IMR-90 (cell line): ENCODE measurements around the gene TSKU. TPM values are rescaled to one million over a fixed set of nuclear protein-coding genes. Genes with fewer than 3 reads are reported as not detected.

ENCODE experiments used
- ATAC-seq: fragments of 200-7000 bp; cut with Tn5 transposase; 2 replicates; pipeline ENCODE4 v1.9.1; 2020; ENCODE audit warnings: low read depth, mild to moderate bottlenecking, moderate library complexity
- BruUV-seq: library from RNA; stranded (reverse); fragments of 400-500 nt; replicated peaks from 2 replicates; lab custom pipeline; 2021; lab: Mats Ljungman, UMichigan
- CTCF ChIA-PET: fragments of 300-600 bp; formaldehyde crosslinking; extraction: SDS; loops from one replicate; lab custom pipeline; 2021; ENCODE audit warnings: antibody characterized with exemption; lab: Yijun Ruan, JAX
- POLR2A ChIA-PET: fragments of 300-600 bp; sonication (Branson Sonifier 250); formaldehyde crosslinking; loops from one replicate; lab custom pipeline; 2022; ENCODE audit warnings: antibody characterized with exemption; ENCODE audit not compliant: unreplicated experiment; lab: Charles Lee
- DNase-seq: peaks from one replicate; pipeline ENCODE4 v3.0.0; 2013
- H2AFZ ChIP-seq: replicated peaks from 2 replicates; pipeline ENCODE3; 2013; ENCODE audit warnings: low read length, mild to moderate bottlenecking; ENCODE audit not compliant: poor library complexity
- H2AK5ac ChIP-seq: 2 replicates; pipeline ENCODE4 v1.6.1; 2013; ENCODE audit warnings: low read depth, low read length, inconsistent platforms
- H2AK9ac ChIP-seq: replicated peaks from 2 replicates; pipeline ENCODE3; 2013; ENCODE audit warnings: mild to moderate bottlenecking, low read depth, low read length, moderate library complexity; ENCODE audit not compliant: poor library complexity
- H2BK120ac ChIP-seq: 2 replicates; pipeline ENCODE4 v1.6.1; 2013; ENCODE audit warnings: low read depth, low read length, inconsistent platforms
- H2BK15ac ChIP-seq: 3 replicates; pipeline ENCODE4 v1.6.1; 2013; ENCODE audit warnings: low read depth, low read length, inconsistent platforms
- H2BK20ac ChIP-seq: 2 replicates; pipeline ENCODE4 v1.6.1; 2013; ENCODE audit warnings: low read depth, mild to moderate bottlenecking, inconsistent platforms, low read length, moderate library complexity
- H2BK5ac ChIP-seq: 2 replicates; pipeline ENCODE4 v1.6.1; 2013; ENCODE audit warnings: mild to moderate bottlenecking, low read depth, low read length, inconsistent platforms; ENCODE audit not compliant: poor library complexity, severe bottlenecking
- H3K14ac ChIP-seq: replicated peaks from 2 replicates; pipeline ENCODE4 v1.6.1; 2013; ENCODE audit warnings: low read depth, low read length, inconsistent platforms
- H3K18ac ChIP-seq: 2 replicates; pipeline ENCODE4 v1.6.1; 2013; ENCODE audit warnings: low read depth, low read length, control low read depth
- H3K23ac ChIP-seq: 2 replicates; pipeline ENCODE4 v1.6.1; 2013; ENCODE audit warnings: low read depth, low read length, inconsistent platforms
- H3K27ac ChIP-seq: 2 replicates; pipeline ENCODE4 v1.5.1; 2013; ENCODE audit warnings: mild to moderate bottlenecking, control low read depth, low read length; ENCODE audit not compliant: insufficient read depth
- H3K27me3 ChIP-seq: 2 replicates; pipeline ENCODE4 v1.6.1; 2013; ENCODE audit warnings: low read length; ENCODE audit not compliant: control insufficient read depth, insufficient read depth
- H3K36me3 ChIP-seq: 2 replicates; pipeline ENCODE4 v1.6.1; 2013; ENCODE audit warnings: low read length, mixed read lengths; ENCODE audit not compliant: control insufficient read depth, insufficient read depth
- H3K4ac ChIP-seq: 2 replicates; pipeline ENCODE4 v1.6.1; 2013; ENCODE audit warnings: low read depth, low read length, inconsistent platforms
- H3K4me1 ChIP-seq: 2 replicates; pipeline ENCODE4 v1.6.1; 2013; ENCODE audit warnings: low read length, mixed read lengths; ENCODE audit not compliant: control insufficient read depth, insufficient read depth
- H3K4me2 ChIP-seq: 2 replicates; pipeline ENCODE4 v1.6.1; 2013; ENCODE audit warnings: low read depth, mild to moderate bottlenecking, control low read depth, low read length, moderate library complexity
- H3K4me3 ChIP-seq: 2 replicates; pipeline ENCODE4 v1.5.1; 2013; ENCODE audit warnings: low read depth, mild to moderate bottlenecking, control low read depth, low read length, moderate library complexity; ENCODE audit not compliant: insufficient read depth
- H3K56ac ChIP-seq: 2 replicates; pipeline ENCODE4 v1.6.1; 2013; ENCODE audit warnings: low read length, inconsistent platforms; ENCODE audit not compliant: insufficient read depth; ENCODE audit errors: extremely low read depth
- H3K79me1 ChIP-seq, 2 experiments: 2 replicates each; pipeline ENCODE4 v1.6.1; 2013; ENCODE audit warnings: low read length in 2 of 2, inconsistent platforms in 1 of 2, low read depth in 1 of 2
- H3K9ac ChIP-seq: 2 replicates; pipeline ENCODE4 v1.6.1; 2013; ENCODE audit warnings: low read depth, low read length, control low read depth
- H3K9me1 ChIP-seq: 2 replicates; pipeline ENCODE4 v1.6.1; 2013; ENCODE audit warnings: low read length, inconsistent platforms; ENCODE audit not compliant: insufficient read depth
- H3K9me3 ChIP-seq: 2 replicates; pipeline ENCODE4 v1.6.1; 2013; ENCODE audit warnings: low read length; ENCODE audit not compliant: control insufficient read depth, insufficient read depth
- H4K20me1 ChIP-seq: 2 replicates; pipeline ENCODE4 v1.6.1; 2013; ENCODE audit warnings: low read length, inconsistent platforms; ENCODE audit not compliant: insufficient read depth
- H4K5ac ChIP-seq: 2 replicates; pipeline ENCODE4 v1.6.1; 2013; ENCODE audit warnings: mild to moderate bottlenecking, low read depth, low read length, control low read depth
- H4K8ac ChIP-seq, 2 experiments: 2 replicates each; pipeline ENCODE4 v1.6.1; 2013; ENCODE audit warnings: low read depth in 2 of 2, low read length in 2 of 2, control low read depth in 1 of 2, inconsistent platforms in 1 of 2
- H4K91ac ChIP-seq: 2 replicates; pipeline ENCODE4 v1.6.1; 2013; ENCODE audit warnings: low read depth, low read length, inconsistent platforms; ENCODE audit not compliant: insufficient read depth
- BHLHE40 ChIP-seq: fragments of 150-350 bp; IDR thresholded peaks from 2 replicates; pipeline ENCODE4 v1.6.1; 2016; ENCODE audit warnings: mild to moderate bottlenecking, low read depth, low read length
- CEBPB ChIP-seq: IDR thresholded peaks from 2 replicates; pipeline ENCODE4 v1.6.1; 2012; ENCODE audit warnings: low read depth, low read length, improper control_type of control experiment
- CHD1 ChIP-seq: IDR thresholded peaks from 2 replicates; pipeline ENCODE4 v1.6.1; 2012; ENCODE audit warnings: low read depth, low read length, improper control_type of control experiment
- MAFK ChIP-seq: IDR thresholded peaks from 2 replicates; pipeline ENCODE4 v1.6.1; 2012; ENCODE audit warnings: low read depth, low read length, improper control_type of control experiment
- MAZ ChIP-seq: IDR thresholded peaks from 2 replicates; pipeline ENCODE4 v1.6.1; 2012; ENCODE audit warnings: low read depth, mild to moderate bottlenecking, low read length, improper control_type of control experiment, moderate library complexity, borderline replicate concordance
- POLR2A ChIP-seq: IDR thresholded peaks from 2 replicates; pipeline ENCODE4 v1.6.1; 2012; ENCODE audit warnings: mild to moderate bottlenecking, low read depth, low read length
- RAD21 ChIP-seq: IDR thresholded peaks from 2 replicates; pipeline ENCODE4 v1.6.1; 2012; ENCODE audit warnings: low read length, improper control_type of control experiment
- SMC3 ChIP-seq: fragments of 150-350 bp; IDR thresholded peaks from 2 replicates; pipeline ENCODE4 v1.6.1; 2016; ENCODE audit warnings: low read depth, mild to moderate bottlenecking, antibody characterized with exemption, low read length, moderate library complexity
- USF2 ChIP-seq: fragments of 150-350 bp; IDR thresholded peaks from 2 replicates; pipeline ENCODE4 v1.6.1; 2017; ENCODE audit warnings: mild to moderate bottlenecking, antibody characterized with exemption, low read length, low read depth
- WGBS, 2 experiments: methylation state at CpG; one replicate each; pipeline versions ENCODE4 v1.1.5 to v1.1.7; 2013; ENCODE audit warnings: missing lambda C conversion rate in 2 of 2; ENCODE audit not compliant: insufficient read length in 1 of 2; ENCODE audit errors: extremely low coverage in 2 of 2; 5-methylcytosine and 5-hydroxymethylcytosine counted together
- dilution Hi-C: fragments of 300-500 bp; cut with HindIII; formaldehyde crosslinking; loops from one replicate; pipeline ENCODE4 v1.14.3; 2018; ENCODE audit warnings: low sequenced_read_pairs; ENCODE audit not compliant: unreplicated experiment
- in situ Hi-C: fragments of 300-500 bp; cut with MboI; formaldehyde crosslinking; loops from 3 replicates; pipeline ENCODE4 v1.14.3; 2019; ENCODE audit warnings: low sequenced_read_pairs, inconsistent platforms, mixed read lengths
- intact Hi-C: fragments of 100-400 bp; cut with micrococcal nuclease; formaldehyde crosslinking; loops from 2 replicates; pipeline ENCODE4 v1.10.0; 2022
- polyA plus RNA-seq, 3 experiments: library from polyadenylated mRNA; depleted of rRNA; stranded (reverse); fragments of >200 nt; gene quantifications; 2 replicates each; pipeline ENCODE4 v1.2.3, GENCODE V29; 2012; ENCODE audit warnings: low replicate concordance in 1 of 3
- total RNA-seq: library from RNA; depleted of rRNA; stranded (reverse); fragments of >200 nt; gene quantifications from 2 replicates; pipeline ENCODE4 v1.2.3, GENCODE V29; 2012
- TF ChIP-seq, protein P1 (sequence below): conservative IDR thresholded peaks from 2 replicates; pipeline ENCODE4 v1.5.1; 2012; ENCODE audit warnings: mild to moderate bottlenecking, low read depth, low read length, improper control_type of control experiment

TSKU gene
- total and polyA plus RNA-seq, 2 of the 4 experiments (the other 2 are of a cell fraction), result 6.8 to 26.6 TPM

- Histone ChIP-seq H3K23ac (no peak overlapping the region), H3K4me1 (peaks cover 30% of the 10 kb centered on the region), H4K91ac (peak overlapping the region; percentile 40; the same call in 1 of the 2 replicates), H3K4me3 (no peak overlapping the region), H2BK20ac (peak overlapping the region; percentile 28; the same call in 1 of the 2 replicates), H2BK5ac (no peak overlapping the region), H3K4ac (peak overlapping the region; percentile 44), H3K27me3 (no peaks in the 10 kb centered on the region), H3K14ac (no peak overlapping the region), H3K9me1 (peaks cover 16% of the 10 kb centered on the region), H2AK9ac (peak overlapping the region; percentile 83), H3K9ac (no peak overlapping the region), H2BK120ac (0 out of 2 replicates have a peak overlapping the region, but pooled peaks have one; percentile 32), H3K56ac (no peak overlapping the region), H3K18ac (no peak overlapping the region), H4K8ac (peak overlapping the region in 1 of 2 experiments; percentile 51; a peak in 2 of 4 replicates), H3K36me3 (peaks cover 23% of the 10 kb centered on the region), H3K27ac (no peak overlapping the region), H2AFZ (peak overlapping the region; percentile 91), H3K79me1 (peaks cover 3 to 15% of the 10 kb centered on the region in 2 experiments; a peak in 1 of 4 replicates), H2AK5ac (no peak overlapping the region), H4K20me1 (peaks cover 61% of the 10 kb centered on the region), H3K9me3 (no peaks in the 10 kb centered on the region), H3K4me2 (peak overlapping the region; percentile 15; the same call in 1 of the 2 replicates), H4K5ac (no peak overlapping the region), H2BK15ac (no peak overlapping the region)
- TF ChIP-seq CEBPB (0 out of 2 replicates have a peak, but pooled peaks have one; percentile 18), USF2 (no peak), RAD21 (peak; percentile 89), MAFK (no peak), MAZ (peak; percentile 98), SMC3 (peak; percentile 93), BHLHE40 (peak; percentile 20; the same call in 1 of the 2 replicates), POLR2A (peak; percentile 31; the same call in 1 of the 2 replicates), CHD1 (no peak)
- TF ChIP-seq, protein P1, sequence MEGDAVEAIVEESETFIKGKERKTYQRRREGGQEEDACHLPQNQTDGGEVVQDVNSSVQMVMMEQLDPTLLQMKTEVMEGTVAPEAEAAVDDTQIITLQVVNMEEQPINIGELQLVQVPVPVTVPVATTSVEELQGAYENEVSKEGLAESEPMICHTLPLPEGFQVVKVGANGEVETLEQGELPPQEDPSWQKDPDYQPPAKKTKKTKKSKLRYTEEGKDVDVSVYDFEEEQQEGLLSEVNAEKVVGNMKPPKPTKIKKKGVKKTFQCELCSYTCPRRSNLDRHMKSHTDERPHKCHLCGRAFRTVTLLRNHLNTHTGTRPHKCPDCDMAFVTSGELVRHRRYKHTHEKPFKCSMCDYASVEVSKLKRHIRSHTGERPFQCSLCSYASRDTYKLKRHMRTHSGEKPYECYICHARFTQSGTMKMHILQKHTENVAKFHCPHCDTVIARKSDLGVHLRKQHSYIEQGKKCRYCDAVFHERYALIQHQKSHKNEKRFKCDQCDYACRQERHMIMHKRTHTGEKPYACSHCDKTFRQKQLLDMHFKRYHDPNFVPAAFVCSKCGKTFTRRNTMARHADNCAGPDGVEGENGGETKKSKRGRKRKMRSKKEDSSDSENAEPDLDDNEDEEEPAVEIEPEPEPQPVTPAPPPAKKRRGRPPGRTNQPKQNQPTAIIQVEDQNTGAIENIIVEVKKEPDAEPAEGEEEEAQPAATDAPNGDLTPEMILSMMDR, result peak; percentile 91
- peak; percentile 78 for ATAC-seq
- ChIA-PET POLR2A (no interaction called here), CTCF (interaction anchor here (0.7 to 1.3 kb wide), 4 partner anchors 40 to 65 kb away, joined by 3 to 4 read pairs (median 3); no protein-coding TSS in a partner anchor)
- in situ Hi-C loops (no loop called here), dilution Hi-C loops (no loop called here), intact Hi-C loops (loop anchor here (1.0 kb wide), 1 partner anchor 65 kb away; no protein-coding TSS in a partner anchor)
- DNase-seq, result peak; percentile 57
- BruUV-seq, result no TSS peak
- WGBS, 2 experiments, result 12% methylated on average over 27 of the region's 47 CpGs; no CpG with 5 or more reads in 1 of the 2 experiments
These were observed 16.1 kb downstream of the TSKU start for GRCh38 chr11:76799066-76799804.
